ENCODE data around the gene PIGU. TPM values are rescaled to one million over a fixed set of nuclear protein-coding genes. Genes with fewer than 3 reads are reported as not detected.

The PIGU gene
- total RNA-seq, 1 donor from 2014 or later: 54.9 TPM

- H3K27ac Mint-ChIP-seq (ENCODE audit: unreplicated experiment): no peak overlapping the region
- no peak for TF ChIP-seq CTCF (conservative IDR thresholded peaks at IDR 0.05)
- peaks cover 17% of the 10 kb centered on the region for H3K36me3 Mint-ChIP-seq (ENCODE audit: low read depth)
- no peaks in the 10 kb centered on the region for H3K27me3 Mint-ChIP-seq (ENCODE audit: low read depth)
- H3K9me3 Mint-ChIP-seq: no peaks in the 10 kb centered on the region
- no peak overlapping the region for H3K4me3 Mint-ChIP-seq
- H3K4me1 Mint-ChIP-seq: peaks cover 10% of the 10 kb centered on the region
- no peak for DNase-seq (ENCODE audit: low read depth, low spot score)
Observed at GRCh38 chr20:34636648-34637047, 40.2 kb downstream of the PIGU start.

- H3K27me3 Mint-ChIP-seq (ENCODE audit: low read depth): no peaks in the 10 kb centered on the region
- no peak for DNase-seq (ENCODE audit: low read depth, low spot score)
- H3K4me1 Mint-ChIP-seq: peaks cover 10% of the 10 kb centered on the region
- no peak overlapping the region for H3K27ac Mint-ChIP-seq (ENCODE audit: unreplicated experiment)
- no peak for TF ChIP-seq CTCF (conservative IDR thresholded peaks at IDR 0.05)
- H3K4me3 Mint-ChIP-seq: no peak overlapping the region
- no peaks in the 10 kb centered on the region for H3K9me3 Mint-ChIP-seq
- peaks cover 18% of the 10 kb centered on the region for H3K36me3 Mint-ChIP-seq (ENCODE audit: low read depth)
Observed at GRCh38 chr20:34634392-34634791, 42.5 kb downstream of the PIGU start.

GRCh38 chr20:34632870-34633452, 43.9 kb downstream of the PIGU start:
- peaks cover 18% of the 10 kb centered on the region for H3K36me3 Mint-ChIP-seq (ENCODE audit: low read depth)
- no peak for TF ChIP-seq CTCF (conservative IDR thresholded peaks at IDR 0.05)
- no peak overlapping the region for H3K27ac Mint-ChIP-seq (ENCODE audit: unreplicated experiment)
- H3K27me3 Mint-ChIP-seq (ENCODE audit: low read depth): no peaks in the 10 kb centered on the region
- no peaks in the 10 kb centered on the region for H3K9me3 Mint-ChIP-seq
- no peak overlapping the region for H3K4me3 Mint-ChIP-seq
- no peak for DNase-seq (ENCODE audit: low read depth, low spot score)
- peaks cover 7% of the 10 kb centered on the region for H3K4me1 Mint-ChIP-seq

- H3K36me3 Mint-ChIP-seq (ENCODE audit: low read depth): peaks cover 13% of the 10 kb centered on the region
- peaks cover 2% of the 10 kb centered on the region for H3K4me1 Mint-ChIP-seq
- no peak for DNase-seq (ENCODE audit: low read depth, low spot score)
- no peaks in the 10 kb centered on the region for H3K27me3 Mint-ChIP-seq (ENCODE audit: low read depth)
- TF ChIP-seq CTCF (conservative IDR thresholded peaks at IDR 0.05): no peak
- H3K4me3 Mint-ChIP-seq: no peak overlapping the region
- H3K27ac Mint-ChIP-seq (ENCODE audit: unreplicated experiment): no peak overlapping the region
- no peaks in the 10 kb centered on the region for H3K9me3 Mint-ChIP-seq
Observed at GRCh38 chr20:34629904-34630303, 47.0 kb downstream of the PIGU start.

- peaks cover 7% of the 10 kb centered on the region for H3K4me1 Mint-ChIP-seq
- H3K9me3 Mint-ChIP-seq: no peaks in the 10 kb centered on the region
- H3K4me3 Mint-ChIP-seq: no peak overlapping the region
- H3K27me3 Mint-ChIP-seq (ENCODE audit: low read depth): no peaks in the 10 kb centered on the region
- H3K36me3 Mint-ChIP-seq (ENCODE audit: low read depth): peaks cover 11% of the 10 kb centered on the region
- no peak for TF ChIP-seq CTCF (conservative IDR thresholded peaks at IDR 0.05)
- H3K27ac Mint-ChIP-seq (ENCODE audit: unreplicated experiment): no peak overlapping the region
- DNase-seq (ENCODE audit: low read depth, low spot score): no peak
Observed at GRCh38 chr20:34629342-34629741, 47.5 kb downstream of the PIGU start.

All from neural crest cell (in vitro differentiated cells).